ENCODE measurements around the gene OR2J3. TPM values are rescaled to one million over a fixed set of nuclear protein-coding genes. Genes with fewer than 3 reads are reported as not detected.

Gene OR2J3
- total and polyA plus RNA-seq, 2 donors (not counting 3 experiments of a cell fraction or from before 2014, with no cell fraction given): not detected

DNA sequence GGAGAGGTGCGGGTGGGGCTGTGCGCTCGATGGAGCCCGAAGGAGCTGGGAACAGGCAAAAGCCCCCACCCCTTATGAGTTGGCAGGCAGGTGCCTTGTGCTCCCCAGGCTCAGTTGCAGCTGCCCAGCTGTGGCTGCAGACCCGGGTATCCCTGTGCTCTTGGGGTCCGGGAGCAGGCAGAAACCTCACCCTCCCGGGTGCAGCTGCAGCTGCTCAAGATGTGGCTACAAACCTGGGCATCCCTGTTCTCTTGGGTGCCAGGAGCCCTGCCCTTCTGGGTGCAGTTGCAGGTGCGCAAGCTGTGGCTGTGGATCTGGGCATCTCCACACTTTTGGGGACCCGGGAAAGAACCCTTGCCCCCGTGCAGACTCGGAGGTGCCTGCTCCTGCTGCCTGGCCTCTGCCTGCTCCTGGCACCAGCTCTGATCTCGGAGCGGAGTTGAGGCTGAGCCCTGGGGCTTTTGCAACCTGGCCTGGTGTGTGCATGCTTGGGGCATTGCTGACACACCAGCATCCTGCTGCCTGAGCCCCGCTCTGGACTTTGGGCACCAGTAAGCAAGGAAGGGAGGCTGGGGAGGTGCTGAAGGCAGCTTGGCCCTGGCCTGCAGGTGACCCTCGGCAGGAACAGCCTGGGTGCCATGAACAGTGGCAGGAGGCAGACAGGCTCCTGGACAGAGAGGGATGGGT, 21.6 kb downstream of the OR2J3 start:
- no TSS peak for BruUV-seq (replicated peaks)

DNA sequence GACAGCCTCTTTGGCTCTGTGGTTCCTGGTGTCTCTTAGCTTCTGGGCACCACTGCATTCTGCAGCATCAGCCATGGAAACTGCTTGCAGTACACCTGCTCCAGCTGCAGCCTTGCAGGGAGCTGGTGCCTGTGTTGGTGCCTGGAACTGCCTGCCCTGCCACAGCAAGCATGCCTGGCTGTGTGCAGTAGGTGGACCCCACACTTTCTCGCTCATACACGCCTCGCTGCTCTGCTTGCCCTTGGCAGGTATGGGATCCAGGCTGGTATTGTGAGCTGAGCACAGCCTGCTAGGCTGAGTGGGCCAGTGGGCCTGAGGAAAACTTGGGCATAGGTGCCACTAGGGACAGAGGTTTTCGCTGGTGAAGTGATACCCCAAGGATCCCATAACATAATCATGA, 22.8 kb downstream of the OR2J3 start:
- FAIRE-seq: no peak
- TF ChIP-seq EZH2 (IDR thresholded peaks at IDR 0.05; ENCODE audit: borderline replicate concordance, low read depth, low read length, severe bottlenecking) (no peak), MYC (IDR thresholded peaks at IDR 0.05; ENCODE audit: low read depth, low read length) (no peak)
- TF ChIP-seq, protein P1, sequence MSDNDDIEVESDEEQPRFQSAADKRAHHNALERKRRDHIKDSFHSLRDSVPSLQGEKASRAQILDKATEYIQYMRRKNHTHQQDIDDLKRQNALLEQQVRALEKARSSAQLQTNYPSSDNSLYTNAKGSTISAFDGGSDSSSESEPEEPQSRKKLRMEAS (IDR thresholded peaks at IDR 0.05; ENCODE audit: insufficient read depth, insufficient read length): no peak

More for the DNA sequence above, 21.6 kb downstream of the OR2J3 start:
- Histone ChIP-seq H2AFZ (ENCODE audit: low read depth, low read length) (no peak overlapping the region), H3K36me3 (ENCODE audit: control insufficient read depth in 2 of 2, extremely low read depth in 1 of 2, insufficient read depth in 2 of 2, low read length in 2 of 2) (no peaks in the 10 kb centered on the region), H3K9ac (replicated peaks; ENCODE audit: extremely low read depth, insufficient read depth, low read length) (no peak overlapping the region), H3K9me1 (replicated peaks; ENCODE audit: control insufficient read depth, extremely low read depth, insufficient read depth, low read length) (no peaks in the 10 kb centered on the region), H3K4me3 (replicated peaks in 1 of 3; ENCODE audit: insufficient read depth in 1 of 3, low read depth in 1 of 3, low read length in 3 of 3) (no peak overlapping the region), H3K9me3 (replicated peaks; ENCODE audit: control insufficient read depth, insufficient read depth, low read length) (no peaks in the 10 kb centered on the region), H4K20me1 (replicated peaks; ENCODE audit: control insufficient read depth, extremely low read depth, insufficient read depth, low read length) (no peaks in the 10 kb centered on the region), H3K4me2 (ENCODE audit: insufficient read depth, low read length) (no peak overlapping the region), H3K27me3 (ENCODE audit: control insufficient read depth in 2 of 2, insufficient read depth in 2 of 2, low read length in 2 of 2) (no peaks in the 10 kb centered on the region), H3K4me1 (ENCODE audit: control insufficient read depth, extremely low read depth, insufficient read depth, low read length) (no peaks in the 10 kb centered on the region), H3K27ac (ENCODE audit: insufficient read depth, low read depth, low read length) (no peak overlapping the region), H3K79me2 (ENCODE audit: control insufficient read depth, insufficient read depth, low read length) (no peaks in the 10 kb centered on the region)
- POLR2A ChIA-PET: no interaction called here
- CTCF ChIA-PET: no interaction called here
- DNase-seq (ENCODE audit: low read depth, low spot score): no peak
- TF ChIP-seq MYC (IDR thresholded peaks at IDR 0.05; ENCODE audit: low read depth, low read length): no peak
- TF ChIP-seq, protein P2, sequence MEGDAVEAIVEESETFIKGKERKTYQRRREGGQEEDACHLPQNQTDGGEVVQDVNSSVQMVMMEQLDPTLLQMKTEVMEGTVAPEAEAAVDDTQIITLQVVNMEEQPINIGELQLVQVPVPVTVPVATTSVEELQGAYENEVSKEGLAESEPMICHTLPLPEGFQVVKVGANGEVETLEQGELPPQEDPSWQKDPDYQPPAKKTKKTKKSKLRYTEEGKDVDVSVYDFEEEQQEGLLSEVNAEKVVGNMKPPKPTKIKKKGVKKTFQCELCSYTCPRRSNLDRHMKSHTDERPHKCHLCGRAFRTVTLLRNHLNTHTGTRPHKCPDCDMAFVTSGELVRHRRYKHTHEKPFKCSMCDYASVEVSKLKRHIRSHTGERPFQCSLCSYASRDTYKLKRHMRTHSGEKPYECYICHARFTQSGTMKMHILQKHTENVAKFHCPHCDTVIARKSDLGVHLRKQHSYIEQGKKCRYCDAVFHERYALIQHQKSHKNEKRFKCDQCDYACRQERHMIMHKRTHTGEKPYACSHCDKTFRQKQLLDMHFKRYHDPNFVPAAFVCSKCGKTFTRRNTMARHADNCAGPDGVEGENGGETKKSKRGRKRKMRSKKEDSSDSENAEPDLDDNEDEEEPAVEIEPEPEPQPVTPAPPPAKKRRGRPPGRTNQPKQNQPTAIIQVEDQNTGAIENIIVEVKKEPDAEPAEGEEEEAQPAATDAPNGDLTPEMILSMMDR (IDR thresholded peaks at IDR 0.05; ENCODE audit: extremely low read depth in 1 of 2, insufficient read depth in 1 of 2, low read depth in 1 of 2, low read length in 2 of 2): no peak
- no peak for TF ChIP-seq GATA2 (IDR thresholded peaks at IDR 0.05; ENCODE audit: insufficient read depth, insufficient read length, low read depth, low read length)
- TF ChIP-seq EZH2 (IDR thresholded peaks at IDR 0.05; ENCODE audit: borderline replicate concordance, low read depth, low read length, severe bottlenecking): no peak
- no peak for FAIRE-seq
- intact Hi-C loops (cut with micrococcal nuclease) (no loop called here), dilution Hi-C loops (cut with MboI; ENCODE audit: extremely low pct_ligation_motif_present, low sequenced_read_pairs) (no loop called here)

More for the DNA sequence above, 22.8 kb downstream of the OR2J3 start:
- CTCF ChIA-PET: no interaction called here
- H3K4me1 ChIP-seq (ENCODE audit: control insufficient read depth, extremely low read depth, insufficient read depth, low read length): no peaks in the 10 kb centered on the region
- no peaks in the 10 kb centered on the region for H3K36me3 ChIP-seq (ENCODE audit: control insufficient read depth in 2 of 2, extremely low read depth in 1 of 2, insufficient read depth in 2 of 2, low read length in 2 of 2)
- no peak overlapping the region for H3K4me3 ChIP-seq (replicated peaks in 1 of 3; ENCODE audit: insufficient read depth in 1 of 3, low read depth in 1 of 3, low read length in 3 of 3)
- no peaks in the 10 kb centered on the region for H3K9me3 ChIP-seq (replicated peaks; ENCODE audit: control insufficient read depth, insufficient read depth, low read length)
- BruUV-seq (replicated peaks): no TSS peak
- POLR2A ChIA-PET: no interaction called here
- no peak overlapping the region for H2AFZ ChIP-seq (ENCODE audit: low read depth, low read length)
- intact Hi-C loops (cut with micrococcal nuclease): no loop called here
- H3K9me1 ChIP-seq (replicated peaks; ENCODE audit: control insufficient read depth, extremely low read depth, insufficient read depth, low read length): no peaks in the 10 kb centered on the region
- no peaks in the 10 kb centered on the region for H4K20me1 ChIP-seq (replicated peaks; ENCODE audit: control insufficient read depth, extremely low read depth, insufficient read depth, low read length)
- no peaks in the 10 kb centered on the region for H3K27me3 ChIP-seq (ENCODE audit: control insufficient read depth in 2 of 2, insufficient read depth in 2 of 2, low read length in 2 of 2)
- dilution Hi-C loops (cut with MboI; ENCODE audit: extremely low pct_ligation_motif_present, low sequenced_read_pairs): no loop called here
- no peak overlapping the region for H3K27ac ChIP-seq (ENCODE audit: insufficient read depth, low read depth, low read length)
- no peak for DNase-seq (ENCODE audit: low read depth, low spot score)
- no peak overlapping the region for H3K4me2 ChIP-seq (ENCODE audit: insufficient read depth, low read length)
- H3K9ac ChIP-seq (replicated peaks; ENCODE audit: extremely low read depth, insufficient read depth, low read length): no peak overlapping the region
- H3K79me2 ChIP-seq (ENCODE audit: control insufficient read depth, insufficient read depth, low read length): no peaks in the 10 kb centered on the region
